ENCODE measurements around the gene DTD1.

Gene DTD1

DNA sequence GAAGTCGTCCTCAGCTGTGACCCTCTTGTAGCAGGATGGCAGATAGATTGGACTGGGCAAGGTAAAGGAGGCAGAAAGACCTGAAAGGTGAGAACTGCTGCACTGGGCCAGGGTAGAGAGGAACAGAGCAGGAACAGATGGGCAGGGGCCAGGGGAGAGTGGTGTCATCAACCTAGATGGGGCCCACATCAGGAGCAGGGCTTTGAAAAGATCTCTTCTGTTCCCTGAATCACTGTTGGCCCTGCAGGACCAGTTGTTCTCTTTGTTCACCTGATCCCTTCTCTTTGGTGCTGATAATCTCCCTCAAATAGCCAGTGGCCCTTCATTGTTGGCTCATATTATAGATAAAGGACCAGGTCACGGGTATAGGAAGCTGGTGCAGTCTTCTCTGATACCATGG, 59.9 kb downstream of the DTD1 start:
- Histone ChIP-seq H3K36me3 (ENCODE audit: insufficient read depth, low read length) (no peaks in the 10 kb centered on the region), H3K27ac (ENCODE audit: low read length) (no peak overlapping the region), H3K4me1 (ENCODE audit: insufficient read depth, low read length) (no peaks in the 10 kb centered on the region), H3K4me3 (ENCODE audit: low read depth in 1 of 2, low read length in 2 of 2) (no peak overlapping the region), H2AFZ (ENCODE audit: low read depth, low read length) (no peak overlapping the region), H3K4me2 (ENCODE audit: insufficient read depth, low read length) (no peak overlapping the region), H3K27me3 (ENCODE audit: insufficient read depth, low read length, poor library complexity) (peaks cover 8% of the 10 kb centered on the region), H3K79me2 (ENCODE audit: insufficient read depth, low read length) (no peaks in the 10 kb centered on the region), H3K9me3 (ENCODE audit: insufficient read depth, low read length, severe bottlenecking) (no peaks in the 10 kb centered on the region), H3K9ac (ENCODE audit: low read depth, low read length) (no peak overlapping the region), H4K20me1 (ENCODE audit: insufficient read depth, low read length) (no peaks in the 10 kb centered on the region)
- TF ChIP-seq, protein P1, sequence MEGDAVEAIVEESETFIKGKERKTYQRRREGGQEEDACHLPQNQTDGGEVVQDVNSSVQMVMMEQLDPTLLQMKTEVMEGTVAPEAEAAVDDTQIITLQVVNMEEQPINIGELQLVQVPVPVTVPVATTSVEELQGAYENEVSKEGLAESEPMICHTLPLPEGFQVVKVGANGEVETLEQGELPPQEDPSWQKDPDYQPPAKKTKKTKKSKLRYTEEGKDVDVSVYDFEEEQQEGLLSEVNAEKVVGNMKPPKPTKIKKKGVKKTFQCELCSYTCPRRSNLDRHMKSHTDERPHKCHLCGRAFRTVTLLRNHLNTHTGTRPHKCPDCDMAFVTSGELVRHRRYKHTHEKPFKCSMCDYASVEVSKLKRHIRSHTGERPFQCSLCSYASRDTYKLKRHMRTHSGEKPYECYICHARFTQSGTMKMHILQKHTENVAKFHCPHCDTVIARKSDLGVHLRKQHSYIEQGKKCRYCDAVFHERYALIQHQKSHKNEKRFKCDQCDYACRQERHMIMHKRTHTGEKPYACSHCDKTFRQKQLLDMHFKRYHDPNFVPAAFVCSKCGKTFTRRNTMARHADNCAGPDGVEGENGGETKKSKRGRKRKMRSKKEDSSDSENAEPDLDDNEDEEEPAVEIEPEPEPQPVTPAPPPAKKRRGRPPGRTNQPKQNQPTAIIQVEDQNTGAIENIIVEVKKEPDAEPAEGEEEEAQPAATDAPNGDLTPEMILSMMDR (IDR thresholded peaks at IDR 0.05; ENCODE audit: borderline replicate concordance, extremely low read depth, low read length, poor library complexity, severe bottlenecking), result no peak
- no peak for TF ChIP-seq EZH2 (IDR thresholded peaks at IDR 0.05; ENCODE audit: borderline replicate concordance, low read depth, low read length, severe bottlenecking)
- DNase-seq (no peak), ATAC-seq (ENCODE audit: insufficient read depth, low read depth) (no peak)

DNA sequence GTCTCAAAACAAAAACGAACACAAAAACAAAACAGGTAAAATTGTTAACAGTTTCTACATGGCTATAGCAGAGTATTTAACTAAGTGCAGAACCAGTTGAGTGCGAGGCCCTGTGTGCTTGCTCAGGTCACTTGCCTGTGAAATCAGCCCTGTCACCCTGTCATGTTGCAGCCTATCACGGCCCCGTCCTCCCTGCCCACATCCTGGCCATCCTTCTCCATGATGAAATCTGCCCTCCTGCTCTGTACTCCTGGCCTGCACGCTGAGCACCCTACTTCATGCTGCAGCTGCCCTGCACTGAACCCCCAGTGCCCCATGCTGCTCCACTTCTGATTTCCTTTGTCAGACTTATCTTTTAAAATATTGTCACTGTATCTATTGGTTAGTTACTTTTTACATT, 62.4 kb downstream of the DTD1 start:
- no peak for DNase-seq
- no peak for ATAC-seq (ENCODE audit: insufficient read depth, low read depth)
- Histone ChIP-seq H3K27ac (ENCODE audit: low read length) (no peak overlapping the region), H3K9ac (ENCODE audit: low read depth, low read length) (no peak overlapping the region), H3K36me3 (ENCODE audit: insufficient read depth, low read length) (no peaks in the 10 kb centered on the region), H4K20me1 (ENCODE audit: insufficient read depth, low read length) (no peaks in the 10 kb centered on the region), H3K27me3 (ENCODE audit: insufficient read depth, low read length, poor library complexity) (peaks cover 11% of the 10 kb centered on the region), H3K4me3 (ENCODE audit: low read depth in 1 of 2, low read length in 2 of 2) (no peak overlapping the region), H3K79me2 (ENCODE audit: insufficient read depth, low read length) (no peaks in the 10 kb centered on the region), H3K9me3 (ENCODE audit: insufficient read depth, low read length, severe bottlenecking) (no peaks in the 10 kb centered on the region), H2AFZ (ENCODE audit: low read depth, low read length) (no peak overlapping the region), H3K4me1 (ENCODE audit: insufficient read depth, low read length) (no peaks in the 10 kb centered on the region), H3K4me2 (ENCODE audit: insufficient read depth, low read length) (no peak overlapping the region)
- TF ChIP-seq, protein P1 (IDR thresholded peaks at IDR 0.05; ENCODE audit: borderline replicate concordance, extremely low read depth, low read length, poor library complexity, severe bottlenecking), result no peak
- TF ChIP-seq EZH2 (IDR thresholded peaks at IDR 0.05; ENCODE audit: borderline replicate concordance, low read depth, low read length, severe bottlenecking), result no peak

DNA sequence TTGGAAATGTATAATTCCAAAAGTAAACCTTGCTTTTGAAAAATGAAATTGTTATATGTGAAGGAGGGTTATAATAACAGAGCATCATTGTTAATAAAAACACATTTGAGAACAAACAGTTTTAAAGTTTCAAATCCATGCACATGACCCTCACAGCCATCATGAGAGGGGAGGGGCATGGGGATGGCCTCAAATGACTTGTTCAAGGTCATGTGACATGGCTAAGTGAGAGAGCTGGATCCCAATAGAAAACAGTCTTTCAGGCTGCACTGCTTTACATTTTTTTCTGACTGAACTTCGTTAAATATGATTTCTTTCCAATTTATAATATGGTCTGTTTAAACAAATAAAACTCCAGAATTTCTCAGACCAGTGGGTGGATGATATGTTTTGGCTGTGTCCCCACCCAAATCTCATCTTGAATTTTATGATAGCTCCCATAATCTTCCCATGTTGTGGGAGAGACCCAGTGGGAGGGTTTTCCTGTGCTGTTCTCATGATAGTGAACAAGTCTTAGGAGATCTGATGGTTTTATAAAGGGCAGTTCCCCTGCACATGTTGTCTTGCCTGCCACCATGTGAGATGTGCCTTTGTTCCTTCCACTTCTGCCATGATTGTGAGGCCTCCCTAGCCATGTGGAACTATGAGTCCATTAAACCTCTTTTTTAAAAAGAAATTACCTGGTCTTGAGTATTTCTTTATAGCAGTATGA, 66.0 kb downstream of the DTD1 start:
- Histone ChIP-seq H3K27me3 (ENCODE audit: insufficient read depth, low read length, poor library complexity) (peaks cover 14% of the 10 kb centered on the region), H3K9me3 (ENCODE audit: insufficient read depth, low read length, severe bottlenecking) (no peaks in the 10 kb centered on the region), H3K27ac (ENCODE audit: low read length) (no peak overlapping the region), H3K79me2 (ENCODE audit: insufficient read depth, low read length) (no peaks in the 10 kb centered on the region), H3K9ac (ENCODE audit: low read depth, low read length) (no peak overlapping the region), H2AFZ (ENCODE audit: low read depth, low read length) (no peak overlapping the region), H3K4me2 (ENCODE audit: insufficient read depth, low read length) (no peak overlapping the region), H3K36me3 (ENCODE audit: insufficient read depth, low read length) (no peaks in the 10 kb centered on the region), H3K4me1 (ENCODE audit: insufficient read depth, low read length) (no peaks in the 10 kb centered on the region), H4K20me1 (ENCODE audit: insufficient read depth, low read length) (no peaks in the 10 kb centered on the region), H3K4me3 (ENCODE audit: low read depth in 1 of 2, low read length in 2 of 2) (no peak overlapping the region)
- TF ChIP-seq EZH2 (IDR thresholded peaks at IDR 0.05; ENCODE audit: borderline replicate concordance, low read depth, low read length, severe bottlenecking), result no peak
- TF ChIP-seq, protein P1 (IDR thresholded peaks at IDR 0.05; ENCODE audit: borderline replicate concordance, extremely low read depth, low read length, poor library complexity, severe bottlenecking), result no peak
- ATAC-seq (ENCODE audit: insufficient read depth, low read depth), result no peak
- DNase-seq, result no peak
